Suprapubic skin (tissue), 4 donors: Measurements from ENCODE around the gene PARP8. TPM values are rescaled to one million over a fixed set of nuclear protein-coding genes. Genes with fewer than 3 reads are reported as not detected.
"Not testable (repeated sequence)": the region's sequence is repeated elsewhere in the genome, so short reads cannot be mapped to it uniquely, and the experiment has no call there.

ENCODE experiments used
- DNase-seq, 2 donors: peaks; one replicate each; pipeline ENCODE4 v3.0.0-alpha.2; 2019; ENCODE audit warnings: low spot score in 2 of 2
- H3K27ac ChIP-seq: fragments of 200-600 bp; sonication (generic); one replicate; pipeline ENCODE4 v1.5.1; 2019
- H3K27me3 ChIP-seq: fragments of 200-600 bp; sonication (generic); one replicate; pipeline ENCODE4 v1.5.1; 2019
- H3K36me3 ChIP-seq: fragments of 200-600 bp; sonication (generic); one replicate; pipeline ENCODE4 v1.5.1; 2019
- H3K4me1 ChIP-seq: fragments of 200-600 bp; sonication (generic); one replicate; pipeline ENCODE4 v1.5.1; 2019
- H3K4me3 ChIP-seq: fragments of 200-600 bp; sonication (generic); one replicate; pipeline ENCODE4 v1.5.1; 2019; ENCODE audit warnings: mild to moderate bottlenecking
- H3K9me3 ChIP-seq: fragments of 200-600 bp; sonication (generic); one replicate; pipeline ENCODE4 v1.5.1; 2019
- EP300 ChIP-seq: sonication (generic); formaldehyde crosslinking; IDR thresholded peaks from one replicate; pipeline ENCODE4 v1.6.1; 2017; ENCODE audit warnings: antibody characterized with exemption
- POLR2A ChIP-seq, 2 donors: fragments of 450-650 bp; IDR thresholded peaks; one replicate each; pipeline ENCODE4 v1.6.1; 2017; ENCODE audit warnings: antibody characterized with exemption in 2 of 2, mild to moderate bottlenecking in 2 of 2, moderate library complexity in 2 of 2
- POLR2AphosphoS5 ChIP-seq, 3 donors: sonication (generic); formaldehyde crosslinking; IDR thresholded peaks; one replicate each; pipeline ENCODE4 v1.6.1; 2017; ENCODE audit warnings: antibody characterized with exemption in 3 of 3
- WGBS: methylation state at CpG from one replicate; pipeline ENCODE4 v1.1.5; 2018; 5-methylcytosine and 5-hydroxymethylcytosine counted together
- total RNA-seq, 4 donors: library from RNA; depleted of rRNA; stranded (reverse); fragments of >200 nt; gene quantifications; one replicate each; pipeline ENCODE4 v1.1.0, GENCODE V29; 2016
- TF ChIP-seq, protein P1 (sequence below), 2 donors: fragments of 200-600 bp in 1 of 2; fragments of 450-650 bp in 1 of 2; sonication (generic) in 1 of 2; IDR thresholded peaks; one replicate each; pipeline ENCODE4 v1.5.1; 2016 to 2019; ENCODE audit warnings: antibody characterized with exemption in 2 of 2, mild to moderate bottlenecking in 1 of 2, moderate library complexity in 1 of 2

Gene PARP8
- total RNA-seq, 4 donors from 2014 or later = 9.7 to 18.0 (median 13.2) TPM

DNA sequence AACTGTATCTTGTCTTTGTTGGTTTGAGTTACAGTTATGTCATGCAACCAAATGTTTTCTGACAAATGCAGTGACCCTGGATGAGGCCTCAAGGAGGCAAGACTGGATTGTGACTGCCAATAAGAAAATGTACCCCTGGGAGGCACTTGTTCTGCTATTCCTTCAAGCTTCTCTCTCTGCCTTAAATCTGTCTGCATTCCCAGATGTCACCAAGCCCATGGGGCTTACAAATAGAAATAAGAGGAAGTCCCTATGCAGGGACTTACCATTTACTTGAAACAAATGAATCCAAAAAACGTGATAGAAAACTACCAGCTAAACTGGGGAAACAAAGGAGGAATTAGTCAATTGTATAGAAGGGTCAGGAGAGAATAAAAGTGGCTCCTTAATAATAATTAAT lies 8.2 kb upstream of the PARP8 start:
- Histone ChIP-seq H3K27ac (no peak overlapping the region), H3K4me1 (peaks cover 9% of the 10 kb centered on the region), H3K4me3 (no peak overlapping the region), H3K27me3 (no peaks in the 10 kb centered on the region), H3K36me3 (no peaks in the 10 kb centered on the region), H3K9me3 (no peaks in the 10 kb centered on the region)
- no peak for DNase-seq
- WGBS = 56% methylated on average over 1 of the region's 1 CpG
- TF ChIP-seq POLR2AphosphoS5 (IDR thresholded peaks at IDR 0.05) = no peak
- TF ChIP-seq, protein P1, sequence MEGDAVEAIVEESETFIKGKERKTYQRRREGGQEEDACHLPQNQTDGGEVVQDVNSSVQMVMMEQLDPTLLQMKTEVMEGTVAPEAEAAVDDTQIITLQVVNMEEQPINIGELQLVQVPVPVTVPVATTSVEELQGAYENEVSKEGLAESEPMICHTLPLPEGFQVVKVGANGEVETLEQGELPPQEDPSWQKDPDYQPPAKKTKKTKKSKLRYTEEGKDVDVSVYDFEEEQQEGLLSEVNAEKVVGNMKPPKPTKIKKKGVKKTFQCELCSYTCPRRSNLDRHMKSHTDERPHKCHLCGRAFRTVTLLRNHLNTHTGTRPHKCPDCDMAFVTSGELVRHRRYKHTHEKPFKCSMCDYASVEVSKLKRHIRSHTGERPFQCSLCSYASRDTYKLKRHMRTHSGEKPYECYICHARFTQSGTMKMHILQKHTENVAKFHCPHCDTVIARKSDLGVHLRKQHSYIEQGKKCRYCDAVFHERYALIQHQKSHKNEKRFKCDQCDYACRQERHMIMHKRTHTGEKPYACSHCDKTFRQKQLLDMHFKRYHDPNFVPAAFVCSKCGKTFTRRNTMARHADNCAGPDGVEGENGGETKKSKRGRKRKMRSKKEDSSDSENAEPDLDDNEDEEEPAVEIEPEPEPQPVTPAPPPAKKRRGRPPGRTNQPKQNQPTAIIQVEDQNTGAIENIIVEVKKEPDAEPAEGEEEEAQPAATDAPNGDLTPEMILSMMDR (IDR thresholded peaks at IDR 0.05) = no peak

- no peak overlapping the region for H3K4me3 ChIP-seq
- H3K27me3 ChIP-seq = no peaks in the 10 kb centered on the region
- TF ChIP-seq POLR2A (IDR thresholded peaks at IDR 0.05) (no peak), EP300 (no peak), POLR2AphosphoS5 (IDR thresholded peaks at IDR 0.05) (no peak)
- TF ChIP-seq, protein P1 (IDR thresholded peaks at IDR 0.05) = no peak
- DNase-seq = no peak
- H3K27ac ChIP-seq = no peak overlapping the region
- H3K4me1 ChIP-seq = peaks cover 22% of the 10 kb centered on the region
- H3K9me3 ChIP-seq = no peaks in the 10 kb centered on the region
- H3K36me3 ChIP-seq = no peaks in the 10 kb centered on the region
- WGBS = 33% methylated on average over 4 of the region's 4 CpGs
Observed at GRCh38 chr5:50663636-50664035, 2.8 kb upstream of the PARP8 start.

- TF ChIP-seq, protein P1 (IDR thresholded peaks at IDR 0.05) = no peak
- TF ChIP-seq POLR2A (IDR thresholded peaks at IDR 0.05) (no peak), POLR2AphosphoS5 (IDR thresholded peaks at IDR 0.05) (no peak), EP300 (no peak)
- no peak for DNase-seq
- H3K4me1 ChIP-seq = peaks cover 26% of the 10 kb centered on the region
- no peaks in the 10 kb centered on the region for H3K36me3 ChIP-seq
- H3K27ac ChIP-seq = no peak overlapping the region
- H3K27me3 ChIP-seq = no peaks in the 10 kb centered on the region
- no peak overlapping the region for H3K4me3 ChIP-seq
- no peaks in the 10 kb centered on the region for H3K9me3 ChIP-seq
Observed at GRCh38 chr5:50665091-50665490, 1.3 kb upstream of the PARP8 start.

GRCh38 chr5:50665761-50666202 lies 655 bp upstream of the PARP8 start:
- DNase-seq, H3K36me3 ChIP-seq, H3K27me3 ChIP-seq, H3K9me3 ChIP-seq: not testable (repeated sequence)
- peak overlapping the region; percentile 99 for H3K4me3 ChIP-seq
- peak overlapping the region; percentile 88 for H3K27ac ChIP-seq
- 42% methylated on average over 8 of the region's 8 CpGs for WGBS
- peaks cover 26% of the 10 kb centered on the region for H3K4me1 ChIP-seq

GRCh38 chr5:50667023-50667652 lies 701 bp downstream of the PARP8 start:
- Histone ChIP-seq H3K27me3 (no peaks in the 10 kb centered on the region), H3K4me3 (peak overlapping the region; percentile 99), H3K9me3 (no peaks in the 10 kb centered on the region), H3K4me1 (peaks cover 26% of the 10 kb centered on the region), H3K27ac (peak overlapping the region; percentile 88), H3K36me3 (no peaks in the 10 kb centered on the region)
- TF ChIP-seq POLR2AphosphoS5 (IDR thresholded peaks at IDR 0.05) = peak in 1 of 3 donors; percentile 13
- TF ChIP-seq, protein P1 (IDR thresholded peaks at IDR 0.05) = no peak
- DNase-seq = peak; percentile 75 to 83
- under 1% methylated on average over 10 of the region's 46 CpGs for WGBS
